Upper lobe of left lung (tissue), 6 donors: ENCODE measurements around the gene PCSK6. TPM values are rescaled to one million over a fixed set of nuclear protein-coding genes. Genes with fewer than 3 reads are reported as not detected.

ENCODE experiments used
- ATAC-seq, 2 donors: fragments of 200-7000 bp; cut with Tn5 transposase; one replicate each; pipeline ENCODE4 v1.9.1; 2022; ENCODE audit warnings: mild to moderate bottlenecking in 2 of 2, moderate library complexity in 2 of 2; ENCODE audit not compliant: low FRiP score in 2 of 2
- DNase-seq, 2 donors: peaks; one replicate each; pipeline ENCODE4 v3.0.0-alpha.2; 2019 to 2020
- H3K27ac ChIP-seq, 4 donors: fragments of 200-600 bp; sonication (generic); one replicate each; pipeline ENCODE4 v1.5.1; 2016 to 2019
- H3K27me3 ChIP-seq, 4 donors: fragments of 200-600 bp; sonication (generic); one replicate each; pipeline ENCODE4 v1.5.1; 2017 to 2019
- H3K36me3 ChIP-seq, 4 donors: fragments of 200-600 bp; sonication (generic); one replicate each; pipeline ENCODE4 v1.5.1; 2016 to 2019
- H3K4me1 ChIP-seq, 4 donors: fragments of 200-600 bp; sonication (generic); one replicate each; pipeline ENCODE4 v1.5.1; 2018 to 2019
- H3K4me3 ChIP-seq, 4 donors: fragments of 200-600 bp; sonication (generic); one replicate each; pipeline ENCODE4 v1.5.1; 2017 to 2019; ENCODE audit warnings: mild to moderate bottlenecking in 2 of 4, moderate library complexity in 1 of 4
- H3K9me3 ChIP-seq, 4 donors: fragments of 200-600 bp; sonication (generic); one replicate each; pipeline ENCODE4 v1.5.1; 2018 to 2019
- CTCF ChIP-seq, 6 experiments: fragments of 450-650 bp in 4 of 6; fragments of 200-600 bp in 2 of 6; sonication (generic) in 2 of 6; IDR thresholded peaks; one replicate each; pipeline ENCODE4 v1.5.1; 2016 to 2019; ENCODE audit warnings: antibody characterized with exemption in 6 of 6
- EP300 ChIP-seq, 4 donors: sonication (generic); formaldehyde crosslinking; IDR thresholded peaks; one replicate each; pipeline ENCODE4 v1.5.1; 2017; ENCODE audit warnings: antibody characterized with exemption in 4 of 4, control low read depth in 2 of 4
- POLR2A ChIP-seq, 4 donors: fragments of 450-650 bp; IDR thresholded peaks; one replicate each; pipeline ENCODE4 v1.5.1; 2016 to 2017; ENCODE audit warnings: antibody characterized with exemption in 4 of 4, mild to moderate bottlenecking in 2 of 4
- POLR2AphosphoS5 ChIP-seq, 2 donors: sonication (generic); formaldehyde crosslinking; IDR thresholded peaks; one replicate each; pipeline ENCODE4 v1.5.1; 2017; ENCODE audit warnings: antibody characterized with exemption in 2 of 2
- WGBS, 2 donors: methylation state at CpG; one replicate each; pipeline ENCODE4 v1.1.5; 2017 to 2018; 5-methylcytosine and 5-hydroxymethylcytosine counted together
- total RNA-seq, 6 donors: library from RNA; depleted of rRNA in 4 of 6; stranded (reverse); fragments of >200 nt in 4 of 6; gene quantifications; one replicate each; pipeline versions ENCODE4 v1.1.0 to v1.2.1, GENCODE V29; 2016 to 2021
- donor health status: DM: no; HTN: no; CAD: no; lungs with moderate emphysema.
- donor health status: DM: no; HTN: yes; CAD: no; lungs with severe emphysema.

The PCSK6 gene
- total RNA-seq, 6 donors from 2014 or later: 3.1 to 24.4 (median 5.5) TPM

GRCh38 chr15:101411085-101411484 lies 78.4 kb downstream of the PCSK6 start:
- no peaks in the 10 kb centered on the region for H3K9me3 ChIP-seq
- ATAC-seq: no peak
- no peak overlapping the region for H3K4me3 ChIP-seq
- no peaks in the 10 kb centered on the region for H3K4me1 ChIP-seq
- no peaks in the 10 kb centered on the region for H3K27me3 ChIP-seq
- no peaks in the 10 kb centered on the region for H3K36me3 ChIP-seq
- no peak overlapping the region for H3K27ac ChIP-seq
- DNase-seq: no peak
- TF ChIP-seq POLR2A (IDR thresholded peaks at IDR 0.05): no peak
- TF ChIP-seq EP300 (IDR thresholded peaks at IDR 0.05): no peak
- no peak for TF ChIP-seq CTCF (IDR thresholded peaks at IDR 0.05)
- no peak for TF ChIP-seq POLR2AphosphoS5 (IDR thresholded peaks at IDR 0.05)
- WGBS, 2 donors: 89 to 91% methylated on average over 12 of the region's 12 CpGs

- no peak for DNase-seq
Observed at GRCh38 chr15:101410612-101411011, 78.9 kb downstream of the PCSK6 start.

GRCh38 chr15:101409621-101410020 lies 79.9 kb downstream of the PCSK6 start:
- TF ChIP-seq POLR2A (IDR thresholded peaks at IDR 0.05) (no peak), POLR2AphosphoS5 (IDR thresholded peaks at IDR 0.05) (no peak)
- Histone ChIP-seq H3K4me3 (no peak overlapping the region), H3K4me1 (no peaks in the 10 kb centered on the region), H3K9me3 (no peaks in the 10 kb centered on the region), H3K27me3 (no peaks in the 10 kb centered on the region), H3K36me3 (no peaks in the 10 kb centered on the region), H3K27ac (no peak overlapping the region)
- ATAC-seq: no peak
- no peak for DNase-seq
- 96% methylated on average over 4 of the region's 4 CpGs for WGBS, 2 donors

More at GRCh38 chr15:101410612-101411011, 78.9 kb downstream of the PCSK6 start:
- no peak overlapping the region for H3K27ac ChIP-seq
- no peak overlapping the region for H3K4me3 ChIP-seq
- H3K9me3 ChIP-seq: no peaks in the 10 kb centered on the region
- no peaks in the 10 kb centered on the region for H3K4me1 ChIP-seq
- WGBS, 2 donors: 91 to 92% methylated on average over 7 of the region's 7 CpGs
- ATAC-seq: no peak
- H3K27me3 ChIP-seq: no peaks in the 10 kb centered on the region
- TF ChIP-seq EP300 (IDR thresholded peaks at IDR 0.05): no peak
- no peak for TF ChIP-seq POLR2AphosphoS5 (IDR thresholded peaks at IDR 0.05)
- no peak for TF ChIP-seq POLR2A (IDR thresholded peaks at IDR 0.05)
- TF ChIP-seq CTCF (IDR thresholded peaks at IDR 0.05): no peak
- no peaks in the 10 kb centered on the region for H3K36me3 ChIP-seq

- H3K36me3 ChIP-seq: no peaks in the 10 kb centered on the region
- H3K4me3 ChIP-seq: no peak overlapping the region
- 91 to 94% methylated on average over 22 to 23 of the region's 23 CpGs for WGBS, 2 donors
- no peak overlapping the region for H3K27ac ChIP-seq
- DNase-seq: no peak
- no peak for ATAC-seq
- no peaks in the 10 kb centered on the region for H3K27me3 ChIP-seq
- no peaks in the 10 kb centered on the region for H3K9me3 ChIP-seq
- TF ChIP-seq POLR2A (IDR thresholded peaks at IDR 0.05): no peak
- no peak for TF ChIP-seq POLR2AphosphoS5 (IDR thresholded peaks at IDR 0.05)
- no peak for TF ChIP-seq CTCF (IDR thresholded peaks at IDR 0.05)
- no peaks in the 10 kb centered on the region for H3K4me1 ChIP-seq
Observed at GRCh38 chr15:101407966-101408775, 81.3 kb downstream of the PCSK6 start.

- no peak for TF ChIP-seq POLR2A (IDR thresholded peaks at IDR 0.05)
- TF ChIP-seq EP300 (IDR thresholded peaks at IDR 0.05): no peak
- no peak for TF ChIP-seq CTCF (IDR thresholded peaks at IDR 0.05)
- TF ChIP-seq POLR2AphosphoS5 (IDR thresholded peaks at IDR 0.05): no peak
- H3K4me1 ChIP-seq: no peaks in the 10 kb centered on the region
- WGBS, 2 donors: 84 to 88% methylated on average over 5 of the region's 5 CpGs
- H3K27ac ChIP-seq: no peak overlapping the region
- no peaks in the 10 kb centered on the region for H3K36me3 ChIP-seq
- DNase-seq (no peak), ATAC-seq (no peak)
- no peaks in the 10 kb centered on the region for H3K9me3 ChIP-seq
- H3K27me3 ChIP-seq: no peaks in the 10 kb centered on the region
- H3K4me3 ChIP-seq: no peak overlapping the region
Observed at GRCh38 chr15:101407439-101407838, 82.1 kb downstream of the PCSK6 start.
